HG03571 (cell line): ENCODE results near the gene SERPINB10.

Source experiments
- ATAC-seq: cut with Tn5 transposase; IDR thresholded peaks from one replicate; pipeline ENCODE4 v1.9.1; 2021; ENCODE audit not compliant: unreplicated experiment

The SERPINB10 gene

DNA sequence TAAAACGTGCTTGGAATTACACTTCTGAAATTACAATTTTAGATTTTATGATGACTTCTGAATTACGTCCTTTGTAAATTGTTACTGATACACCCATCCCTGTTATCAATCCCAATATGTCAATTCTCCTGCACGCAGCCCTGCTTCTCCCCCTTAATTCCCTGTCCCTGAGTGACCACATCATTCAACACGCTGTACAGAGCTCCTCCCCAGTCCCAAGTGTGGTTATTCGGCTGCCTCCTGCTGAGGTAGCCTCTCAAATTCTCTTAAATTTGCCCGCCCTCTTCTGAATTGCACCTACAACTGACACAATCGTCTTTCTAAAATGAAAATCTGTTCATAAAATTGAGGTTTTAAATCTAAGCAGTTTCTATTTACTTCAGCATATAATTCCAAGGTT lies 72.3 kb downstream of the SERPINB10 start:
- no peak for ATAC-seq

DNA sequence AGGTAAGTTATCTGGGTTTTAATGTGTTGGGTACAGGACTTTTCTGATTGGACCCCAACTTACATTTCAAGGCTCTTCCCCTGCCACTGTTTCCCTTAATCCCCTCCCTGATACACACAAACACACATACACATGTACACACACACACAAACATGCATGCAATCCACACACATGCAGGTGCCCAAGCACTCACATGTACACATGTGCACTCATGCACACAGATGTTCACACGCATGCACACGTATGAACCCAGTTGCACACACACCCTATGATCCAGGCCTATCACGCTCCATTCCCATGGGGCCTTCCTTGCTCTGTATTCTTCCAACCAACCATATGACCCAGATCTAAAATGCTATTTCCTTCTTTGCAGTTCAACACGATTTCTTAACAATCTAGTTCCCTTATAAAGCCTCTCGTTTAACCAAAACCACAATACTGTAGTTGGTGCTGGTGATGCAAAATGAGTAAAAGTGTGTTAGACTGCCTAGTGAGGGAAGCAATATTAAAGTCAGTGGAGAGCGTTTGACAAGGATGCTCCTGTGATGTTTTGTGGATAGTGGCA lies 73.2 kb downstream of the SERPINB10 start:
- no peak for ATAC-seq

DNA sequence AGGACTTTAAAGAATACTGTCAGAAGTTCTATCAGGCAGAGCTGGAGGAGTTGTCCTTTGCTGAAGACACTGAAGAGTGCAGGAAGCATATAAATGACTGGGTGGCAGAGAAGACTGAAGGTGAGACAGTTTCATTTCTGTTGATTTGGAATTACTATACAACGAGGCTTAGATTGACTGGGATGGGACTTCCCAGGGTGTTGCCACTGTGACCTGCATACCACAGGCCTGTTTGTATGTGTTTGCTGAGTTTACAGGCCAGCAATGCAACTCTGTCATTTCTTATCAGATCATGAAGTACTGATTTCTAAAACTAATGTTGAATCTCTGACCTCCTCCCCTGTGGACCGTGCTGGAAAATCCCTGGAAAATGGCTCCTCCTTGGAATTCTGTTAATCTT lies 74.0 kb downstream of the SERPINB10 start:
- ATAC-seq = no peak

DNA sequence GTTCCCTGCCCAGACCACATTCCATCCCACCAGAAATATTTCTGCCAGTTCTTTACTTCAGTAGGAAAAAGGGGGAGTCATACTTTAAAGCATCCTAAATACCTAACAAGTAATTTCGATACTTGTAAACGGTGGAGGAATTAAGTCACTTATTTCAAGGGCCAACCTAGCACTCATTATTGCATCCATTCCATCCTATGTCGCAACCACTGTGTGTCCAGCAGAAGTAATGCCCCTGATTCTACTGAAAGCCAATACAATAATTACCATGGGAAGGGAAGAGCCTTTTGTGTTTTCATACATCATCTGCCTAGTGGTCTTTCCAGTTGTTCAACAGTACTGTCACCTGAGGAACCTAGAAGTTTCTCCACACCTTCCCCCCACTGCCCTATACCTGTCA lies 74.6 kb downstream of the SERPINB10 start:
- no peak for ATAC-seq
